ENCODE results near the gene LITAF.

Gene LITAF

GRCh38 chr16:11586856-11587642, at the start of gene LITAF:
Gene LITAF (minus strand): TSS chr16:11586919. CDS start chr16:11556730, 30,189 bp downstream.
- peak; percentile 44 for DNase-seq

DNA sequence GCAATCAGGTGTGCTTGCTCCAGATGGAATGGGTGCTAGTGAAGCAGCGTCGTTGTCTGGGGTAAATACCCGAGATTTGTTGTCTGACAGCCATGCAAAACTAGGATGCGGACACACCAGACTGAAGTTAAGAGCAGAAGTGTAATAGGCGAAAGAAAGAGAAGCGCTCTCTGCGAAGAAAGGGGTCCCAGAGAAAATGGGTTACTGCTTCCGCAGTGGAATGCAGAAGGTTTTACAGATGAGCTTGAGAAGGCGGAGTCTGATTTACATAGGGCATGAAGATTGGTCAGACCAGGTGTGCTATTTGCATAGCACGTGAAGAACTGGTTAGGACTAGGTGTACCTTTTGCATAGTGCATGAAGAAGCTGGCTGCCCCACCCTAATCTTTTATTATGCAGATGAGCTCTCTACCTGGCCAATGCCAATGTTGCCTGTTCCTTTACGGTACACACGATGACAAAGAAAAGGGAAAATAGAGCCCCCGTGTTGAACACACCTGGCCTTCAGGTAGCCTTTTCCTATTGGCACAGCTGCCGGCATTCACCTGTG, 49.5 kb upstream of the LITAF start:
- DNase-seq = no peak

GRCh38 chr16:11635679-11636171, 49.0 kb upstream of the LITAF start:
- no peak for DNase-seq

DNA sequence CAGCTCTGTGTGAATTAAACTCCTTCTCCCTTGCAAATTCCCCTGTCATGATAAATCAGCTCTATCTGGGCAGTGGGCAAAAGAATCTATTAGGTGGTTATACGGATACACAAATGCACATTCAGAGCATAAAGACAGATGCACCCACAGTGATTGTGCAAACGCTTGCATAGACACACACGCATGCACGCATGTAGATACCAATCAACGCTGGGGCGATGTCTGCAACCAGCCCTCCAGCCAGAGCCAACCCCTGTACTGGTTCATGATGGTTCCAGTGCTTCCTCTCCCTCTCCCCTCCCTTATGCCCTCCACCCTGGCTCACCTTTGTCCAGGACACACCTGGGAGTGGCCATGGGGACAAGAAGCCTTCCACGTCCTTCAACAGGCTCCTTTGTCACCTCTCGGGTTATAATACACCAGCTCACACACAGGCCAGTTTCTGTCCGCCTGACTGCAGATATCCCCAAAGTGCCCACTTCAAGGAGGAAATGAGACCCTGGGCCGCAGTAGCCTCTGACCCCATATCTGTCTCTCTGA, 48.5 kb upstream of the LITAF start:
- DNase-seq = no peak

GRCh38 chr16:11634312-11634711, 47.6 kb upstream of the LITAF start:
- no peak for DNase-seq

GRCh38 chr16:11633113-11633512, 46.4 kb upstream of the LITAF start:
- DNase-seq = no peak

DNA sequence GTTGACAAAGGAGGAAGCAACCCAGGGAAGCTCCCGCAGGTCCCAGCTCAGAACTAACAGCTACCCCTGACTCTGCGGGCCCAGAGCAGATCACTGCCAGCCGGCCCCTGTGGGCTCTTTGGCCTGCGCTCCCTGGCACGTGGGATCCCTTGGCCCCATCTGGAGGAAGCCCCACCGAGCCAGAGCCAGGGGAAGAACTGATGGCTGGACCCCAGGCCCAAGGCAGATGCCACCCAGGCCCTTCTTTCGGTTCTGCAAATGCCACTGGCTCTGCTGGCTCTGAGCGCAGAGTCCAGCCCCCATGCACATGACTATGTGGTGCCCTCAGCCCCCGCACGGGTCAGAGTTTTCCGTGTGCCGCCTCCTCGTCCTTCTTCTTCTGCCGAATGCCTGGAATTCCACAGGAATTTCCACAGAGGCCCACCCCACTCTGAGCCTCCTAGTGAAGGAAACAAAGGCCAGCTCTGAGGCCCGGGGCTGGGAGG, 45.8 kb upstream of the LITAF start:
- no peak for DNase-seq

DNA sequence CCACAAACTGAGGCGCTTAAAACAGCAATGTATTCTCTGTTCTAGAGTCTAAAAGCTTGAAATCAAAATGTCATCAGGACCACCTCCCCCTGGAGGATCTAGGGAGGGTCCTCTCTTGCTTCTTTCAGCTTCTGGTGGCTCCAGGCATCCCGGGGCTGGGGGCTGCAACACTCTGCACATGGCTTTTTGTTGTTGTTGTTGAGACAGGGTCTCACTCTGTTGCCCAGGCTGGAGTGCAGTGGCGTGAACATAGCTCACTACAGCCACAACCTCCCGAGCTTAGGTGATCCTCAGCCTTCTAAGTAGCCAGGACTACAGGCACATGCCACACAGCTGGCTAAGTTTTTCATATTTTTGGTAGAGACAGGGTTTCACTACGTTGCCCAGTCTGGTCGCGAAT, 44.5 kb upstream of the LITAF start:
- no peak for DNase-seq

GRCh38 chr16:11630768-11631056, 44.0 kb upstream of the LITAF start:
- no peak for DNase-seq

DNA sequence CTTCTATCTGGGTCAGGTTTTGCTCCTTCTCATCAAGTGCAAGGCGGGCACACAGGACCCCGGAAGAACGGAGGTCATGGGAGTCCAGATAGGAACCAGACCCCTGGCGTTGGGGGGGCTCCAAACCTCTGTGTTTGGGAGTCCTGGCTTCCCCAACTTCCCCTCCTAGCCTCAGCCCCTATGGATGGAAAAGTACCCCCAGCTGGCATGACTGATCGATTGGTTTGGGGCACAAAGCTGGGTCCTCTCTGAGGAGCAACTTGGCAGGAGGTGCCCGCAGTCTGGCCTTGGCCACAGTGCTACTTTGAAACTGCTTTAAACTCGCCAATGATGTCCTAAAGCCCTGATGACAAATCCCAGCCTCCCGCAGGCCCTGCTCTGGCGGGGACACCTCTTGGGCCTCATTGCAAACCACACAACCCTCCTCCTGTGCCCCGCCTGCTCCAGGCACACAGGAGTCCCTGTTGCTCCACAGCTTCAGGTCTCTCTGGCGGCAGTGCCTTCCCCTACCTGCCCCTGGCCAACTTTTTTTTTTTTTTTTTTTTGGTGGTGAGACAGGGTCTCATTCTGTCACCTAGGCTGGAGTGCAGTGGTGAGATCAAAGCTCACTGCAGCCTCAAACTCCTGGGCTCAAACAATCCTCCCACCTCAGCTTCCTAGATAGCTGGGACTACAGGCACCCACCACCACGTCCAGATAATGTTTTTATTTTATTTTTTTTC, 43.5 kb upstream of the LITAF start:
- no peak for DNase-seq

- no peak for DNase-seq
Measured at GRCh38 chr16:11629071-11630030, 42.6 kb upstream of the LITAF start.

DNA sequence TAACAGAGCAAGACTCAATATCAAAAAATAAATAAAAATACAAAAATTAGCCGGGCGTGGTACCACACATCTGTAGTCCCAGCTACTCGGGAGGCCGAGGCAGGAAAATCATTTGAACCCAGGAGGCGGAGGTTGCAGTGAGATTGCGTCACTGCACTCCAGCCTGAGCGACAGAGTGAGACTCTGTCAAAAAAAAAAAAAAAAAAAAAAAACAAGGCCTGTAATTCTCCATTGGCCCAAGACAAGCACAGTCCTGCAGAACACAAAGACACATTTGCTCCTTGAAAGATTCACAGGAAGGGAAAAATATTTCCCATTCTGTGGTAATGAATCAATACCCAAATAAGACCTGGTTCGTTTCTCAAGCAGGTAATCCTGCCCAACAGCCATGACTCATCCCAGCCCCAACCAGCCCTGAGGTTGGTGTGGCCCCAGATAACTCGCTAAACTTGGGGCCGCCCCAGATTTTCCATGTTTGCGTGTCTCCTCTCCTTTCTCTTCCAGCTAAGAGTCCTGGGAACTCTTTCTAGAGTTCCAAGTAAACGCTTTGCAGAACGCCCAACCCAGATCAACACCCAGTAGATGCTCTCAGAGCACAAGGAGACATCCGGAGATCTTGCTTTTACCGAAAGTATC, 41.2 kb upstream of the LITAF start:
- DNase-seq = no peak

GRCh38 chr16:11627292-11627663, 40.6 kb upstream of the LITAF start:
- no peak for DNase-seq

- no peak for DNase-seq
Measured at GRCh38 chr16:11626657-11627291, 40.1 kb upstream of the LITAF start.

DNA sequence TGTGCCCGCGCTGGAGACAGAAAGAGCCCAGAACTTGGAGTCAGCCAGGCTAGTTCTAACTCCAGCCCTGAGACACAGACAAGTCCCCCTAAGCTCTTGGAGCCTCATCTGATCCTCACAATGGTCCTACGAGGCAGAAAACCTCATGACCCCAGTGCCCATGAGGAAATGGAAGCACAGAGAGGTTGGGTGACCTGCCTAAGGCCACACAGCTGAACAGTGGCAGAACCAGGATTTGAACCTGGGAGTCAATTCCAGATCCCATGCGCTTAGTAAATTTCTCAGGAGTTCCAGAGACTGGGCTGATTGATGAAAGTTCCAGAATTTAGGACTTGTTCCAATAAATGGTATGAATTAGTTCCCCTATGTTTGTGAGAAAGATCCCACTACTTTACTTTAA, 39.0 kb upstream of the LITAF start:
- no peak for DNase-seq

GRCh38 chr16:11624636-11625607, 38.2 kb upstream of the LITAF start:
- no peak for DNase-seq

DNA sequence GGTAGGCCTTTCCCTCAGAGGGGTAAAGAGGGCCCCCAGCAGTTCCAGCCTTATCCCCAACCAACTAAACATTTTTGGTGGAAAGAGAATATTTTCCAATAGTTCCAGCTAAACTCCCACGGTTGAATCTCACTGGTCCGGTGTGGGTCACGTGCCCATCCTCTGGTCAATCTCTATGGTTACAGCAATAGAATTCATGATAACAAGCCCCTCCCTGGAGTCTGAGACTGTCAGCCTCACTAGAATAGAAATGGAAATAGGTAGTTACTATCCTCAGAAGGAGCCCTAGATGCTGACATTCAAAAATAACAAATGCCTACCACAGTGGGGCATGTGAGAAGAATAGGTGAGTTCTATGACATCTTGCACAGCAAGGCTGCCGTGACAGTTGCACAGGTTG, 37.5 kb upstream of the LITAF start:
- DNase-seq = no peak

DNA sequence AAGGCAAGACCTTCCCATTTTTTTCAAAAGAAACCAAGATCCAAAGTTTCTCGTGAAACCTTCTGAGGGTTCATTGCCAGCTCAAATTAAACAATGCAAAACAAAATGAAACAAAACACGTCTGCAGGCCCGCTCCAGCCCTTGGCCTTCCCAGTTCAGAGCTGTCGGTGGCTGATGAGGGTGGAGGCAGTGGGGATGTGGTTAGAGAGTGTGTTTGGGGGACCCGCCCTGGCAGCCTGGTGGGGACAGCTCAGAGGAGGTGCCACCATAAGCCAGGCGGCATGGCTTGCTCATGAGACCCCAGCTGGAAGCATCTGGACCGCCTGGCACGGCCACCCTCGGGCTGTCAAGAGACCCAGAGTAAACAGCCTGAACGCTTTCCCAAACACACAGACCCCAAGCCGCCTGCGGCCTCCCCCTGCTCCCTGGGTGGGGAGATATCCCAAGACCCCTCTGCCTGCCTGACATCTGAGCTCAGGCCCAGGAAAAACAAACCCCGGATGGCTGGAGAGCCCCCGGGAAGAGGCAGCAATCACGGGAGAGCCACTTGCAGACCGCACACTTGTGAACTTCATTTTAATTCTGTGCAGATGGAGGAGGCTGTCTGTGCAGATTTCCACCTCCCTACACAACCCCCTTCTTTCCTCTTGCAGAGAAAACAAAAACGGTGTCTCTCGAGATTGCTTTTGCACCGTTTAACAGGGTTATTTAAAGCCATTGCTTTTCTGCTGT, 35.4 kb upstream of the LITAF start:
- peak; percentile 77 for DNase-seq

- no peak for DNase-seq
Measured at GRCh38 chr16:11621539-11621919, 34.8 kb upstream of the LITAF start.

Measured in CD4-positive, alpha-beta T cell treated with Interleukin-4 for 4 hours (primary cell).